ENCODE results near the gene H6PD. TPM values are rescaled to one million over a fixed set of nuclear protein-coding genes. Genes with fewer than 3 reads are reported as not detected.

H6PD gene
- total RNA-seq, 2 experiments from 2014 or later = 7.5 to 7.8 TPM

DNA sequence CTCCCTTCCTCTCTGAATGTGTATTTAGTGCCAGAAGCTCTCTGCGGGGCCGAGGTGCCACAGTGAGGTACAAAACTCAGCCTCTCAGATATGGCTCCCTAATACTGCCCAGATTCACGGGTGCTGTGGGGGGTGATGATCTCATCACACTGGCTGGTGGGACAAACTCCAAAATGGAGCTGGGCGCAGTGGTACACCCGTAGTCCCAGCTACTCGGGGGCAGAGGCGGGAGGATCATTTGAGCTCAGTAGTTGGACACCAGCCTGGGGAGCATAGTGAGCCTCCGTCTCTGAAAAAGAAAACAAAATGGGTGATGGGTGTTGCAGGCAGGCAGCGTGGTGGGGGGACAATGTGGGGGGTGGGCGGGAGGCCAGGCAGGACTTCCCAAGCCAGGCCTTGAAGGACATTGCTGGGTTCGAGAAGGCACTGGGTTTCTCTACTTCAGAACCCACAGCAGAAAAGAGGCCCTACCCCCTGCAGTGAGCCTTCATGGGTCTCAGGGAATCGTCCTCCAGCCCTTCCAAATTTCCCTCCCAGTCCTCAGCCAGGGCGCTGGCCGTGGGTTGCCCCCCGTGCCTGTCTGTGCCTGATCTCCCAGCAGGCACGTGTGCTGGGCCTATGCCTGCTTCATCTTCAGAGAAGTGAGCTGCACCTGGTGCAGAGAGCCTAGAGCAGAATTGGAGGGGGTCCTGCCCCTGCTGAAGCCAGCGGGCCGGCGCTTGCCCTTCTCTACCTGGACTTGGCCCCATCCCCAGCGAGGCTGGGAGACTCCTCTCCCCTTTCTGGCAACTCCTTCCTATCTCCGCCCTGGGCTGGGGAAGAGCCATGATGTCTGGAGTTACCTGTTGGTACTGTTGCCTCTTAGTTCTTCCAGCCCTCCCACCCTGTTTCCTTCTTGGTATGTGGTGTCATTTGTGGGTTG, 14.0 kb downstream of the H6PD start:
- Mint-ChIP-seq H3K36me3 (ENCODE audit: low read depth) (peaks cover 3% of the 10 kb centered on the region), H3K27ac (no peak overlapping the region), H3K9me3 (no peaks in the 10 kb centered on the region), H3K4me1 (ENCODE audit: low read depth) (peaks cover 10% of the 10 kb centered on the region), H3K27me3 (no peaks in the 10 kb centered on the region), H3K4me3 (no peak overlapping the region)
- DNase-seq = no peak
- ChIA-PET POLR2A (interaction anchor here (0.5 to 1.6 kb wide), 2 partner anchors 9 to 221 kb away, joined by 4 to 6 read pairs; no protein-coding TSS in a partner anchor), CTCF (interaction anchor here (0.6 to 2.1 kb wide), 5 partner anchors 9 to 183 kb away, joined by 3 to 14 read pairs (median 5); no protein-coding TSS in a partner anchor)
- intact Hi-C loops (cut with micrococcal nuclease) = no loop called here
- TF ChIP-seq, protein P1, sequence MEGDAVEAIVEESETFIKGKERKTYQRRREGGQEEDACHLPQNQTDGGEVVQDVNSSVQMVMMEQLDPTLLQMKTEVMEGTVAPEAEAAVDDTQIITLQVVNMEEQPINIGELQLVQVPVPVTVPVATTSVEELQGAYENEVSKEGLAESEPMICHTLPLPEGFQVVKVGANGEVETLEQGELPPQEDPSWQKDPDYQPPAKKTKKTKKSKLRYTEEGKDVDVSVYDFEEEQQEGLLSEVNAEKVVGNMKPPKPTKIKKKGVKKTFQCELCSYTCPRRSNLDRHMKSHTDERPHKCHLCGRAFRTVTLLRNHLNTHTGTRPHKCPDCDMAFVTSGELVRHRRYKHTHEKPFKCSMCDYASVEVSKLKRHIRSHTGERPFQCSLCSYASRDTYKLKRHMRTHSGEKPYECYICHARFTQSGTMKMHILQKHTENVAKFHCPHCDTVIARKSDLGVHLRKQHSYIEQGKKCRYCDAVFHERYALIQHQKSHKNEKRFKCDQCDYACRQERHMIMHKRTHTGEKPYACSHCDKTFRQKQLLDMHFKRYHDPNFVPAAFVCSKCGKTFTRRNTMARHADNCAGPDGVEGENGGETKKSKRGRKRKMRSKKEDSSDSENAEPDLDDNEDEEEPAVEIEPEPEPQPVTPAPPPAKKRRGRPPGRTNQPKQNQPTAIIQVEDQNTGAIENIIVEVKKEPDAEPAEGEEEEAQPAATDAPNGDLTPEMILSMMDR (IDR thresholded peaks at IDR 0.05) = no peak
- no peak for ATAC-seq

DNA sequence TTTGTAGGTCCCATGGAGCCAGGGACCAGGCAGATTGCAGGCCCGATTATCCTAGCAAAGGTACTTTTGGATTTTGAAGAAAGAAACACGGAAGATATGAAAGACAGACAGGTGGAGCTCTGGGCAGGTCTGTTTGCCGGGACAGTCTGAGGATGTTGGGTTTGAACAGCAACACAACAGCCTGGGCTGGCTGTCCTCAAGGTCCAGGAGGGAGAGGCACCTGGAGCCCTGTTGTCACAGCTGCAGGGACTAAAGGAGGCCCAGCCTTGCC, 14.6 kb downstream of the H6PD start:
- DNase-seq = no peak
- H3K9me3 Mint-ChIP-seq = no peaks in the 10 kb centered on the region
- H3K4me1 Mint-ChIP-seq (ENCODE audit: low read depth) = peaks cover 9% of the 10 kb centered on the region
- ATAC-seq = no peak
- intact Hi-C loops (cut with micrococcal nuclease) = no loop called here
- POLR2A ChIA-PET = interaction anchor here (0.5 to 1.6 kb wide), 2 partner anchors 9 to 220 kb away, joined by 4 to 6 read pairs; no protein-coding TSS in a partner anchor
- TF ChIP-seq, protein P1 (IDR thresholded peaks at IDR 0.05) = no peak
- CTCF ChIA-PET = interaction anchor here (0.7 to 2.1 kb wide), 10 partner anchors 9 to 221 kb away, joined by 3 to 14 read pairs (median 4); no protein-coding TSS in a partner anchor
- no peaks in the 10 kb centered on the region for H3K27me3 Mint-ChIP-seq
- peaks cover 3% of the 10 kb centered on the region for H3K36me3 Mint-ChIP-seq (ENCODE audit: low read depth)
- H3K4me3 Mint-ChIP-seq = no peak overlapping the region
- no peak overlapping the region for H3K27ac Mint-ChIP-seq

DNA sequence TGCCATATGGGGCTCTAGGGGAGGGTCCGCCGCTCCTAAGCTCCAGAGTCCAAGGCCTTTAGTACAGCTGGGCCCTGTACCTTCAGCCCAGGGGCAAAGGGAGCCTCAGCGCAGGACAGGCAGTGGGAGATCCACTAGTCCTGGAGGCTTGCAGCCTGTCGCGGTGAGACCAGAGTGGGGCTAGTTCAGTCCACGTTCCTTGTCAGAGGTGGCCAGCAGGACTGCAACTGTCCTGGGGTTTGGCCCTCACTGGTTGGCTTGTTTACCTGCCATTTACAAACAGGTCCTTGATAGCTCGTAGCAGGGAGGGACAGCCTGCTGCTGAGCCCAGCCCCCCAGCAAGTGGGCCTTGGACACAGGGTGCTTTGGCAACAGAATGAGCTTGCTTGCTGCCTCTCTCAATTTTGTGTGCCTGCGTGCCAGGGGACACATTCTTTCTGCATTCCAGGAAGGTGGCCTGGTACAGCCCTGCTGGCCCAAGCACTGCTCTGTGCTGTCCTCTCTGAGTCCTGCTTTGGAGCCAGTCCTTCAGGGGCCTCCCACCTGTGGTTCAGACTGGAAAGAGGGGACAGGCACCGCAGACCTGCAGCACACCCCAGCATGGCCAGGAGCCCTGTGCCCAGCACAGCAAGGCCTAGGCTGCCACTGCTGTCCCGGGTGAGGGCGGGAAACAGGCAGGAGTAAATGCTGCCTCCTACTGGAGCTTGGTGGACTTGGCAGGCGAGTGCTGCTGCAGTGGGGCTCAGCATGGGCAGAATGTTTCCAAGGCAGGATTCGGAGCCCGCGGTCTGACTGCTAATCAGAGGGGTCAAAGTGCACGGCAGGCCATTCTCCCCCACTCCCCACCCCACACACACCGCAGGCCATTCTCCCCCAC, 15.2 kb downstream of the H6PD start:
- H3K27ac Mint-ChIP-seq = no peak overlapping the region
- CTCF ChIA-PET = interaction anchor here (0.6 to 2.1 kb wide), 14 partner anchors 10 to 238 kb away, joined by 3 to 14 read pairs (median 4); partner anchors contain the start of gene H6PD
- peaks cover 3% of the 10 kb centered on the region for H3K36me3 Mint-ChIP-seq (ENCODE audit: low read depth)
- no peaks in the 10 kb centered on the region for H3K9me3 Mint-ChIP-seq
- no peak overlapping the region for H3K4me3 Mint-ChIP-seq
- peaks cover 3% of the 10 kb centered on the region for H3K4me1 Mint-ChIP-seq (ENCODE audit: low read depth)
- TF ChIP-seq, protein P1 (IDR thresholded peaks at IDR 0.05) = peak; percentile 56
- DNase-seq (peak; percentile 60), ATAC-seq (peak; percentile 85)
- intact Hi-C loops (cut with micrococcal nuclease) = no loop called here
- H3K27me3 Mint-ChIP-seq = no peaks in the 10 kb centered on the region
- POLR2A ChIA-PET = interaction anchor here (1.6 kb wide), 1 partner anchor 10 kb away, joined by 6 read pairs; no protein-coding TSS in a partner anchor

DNA sequence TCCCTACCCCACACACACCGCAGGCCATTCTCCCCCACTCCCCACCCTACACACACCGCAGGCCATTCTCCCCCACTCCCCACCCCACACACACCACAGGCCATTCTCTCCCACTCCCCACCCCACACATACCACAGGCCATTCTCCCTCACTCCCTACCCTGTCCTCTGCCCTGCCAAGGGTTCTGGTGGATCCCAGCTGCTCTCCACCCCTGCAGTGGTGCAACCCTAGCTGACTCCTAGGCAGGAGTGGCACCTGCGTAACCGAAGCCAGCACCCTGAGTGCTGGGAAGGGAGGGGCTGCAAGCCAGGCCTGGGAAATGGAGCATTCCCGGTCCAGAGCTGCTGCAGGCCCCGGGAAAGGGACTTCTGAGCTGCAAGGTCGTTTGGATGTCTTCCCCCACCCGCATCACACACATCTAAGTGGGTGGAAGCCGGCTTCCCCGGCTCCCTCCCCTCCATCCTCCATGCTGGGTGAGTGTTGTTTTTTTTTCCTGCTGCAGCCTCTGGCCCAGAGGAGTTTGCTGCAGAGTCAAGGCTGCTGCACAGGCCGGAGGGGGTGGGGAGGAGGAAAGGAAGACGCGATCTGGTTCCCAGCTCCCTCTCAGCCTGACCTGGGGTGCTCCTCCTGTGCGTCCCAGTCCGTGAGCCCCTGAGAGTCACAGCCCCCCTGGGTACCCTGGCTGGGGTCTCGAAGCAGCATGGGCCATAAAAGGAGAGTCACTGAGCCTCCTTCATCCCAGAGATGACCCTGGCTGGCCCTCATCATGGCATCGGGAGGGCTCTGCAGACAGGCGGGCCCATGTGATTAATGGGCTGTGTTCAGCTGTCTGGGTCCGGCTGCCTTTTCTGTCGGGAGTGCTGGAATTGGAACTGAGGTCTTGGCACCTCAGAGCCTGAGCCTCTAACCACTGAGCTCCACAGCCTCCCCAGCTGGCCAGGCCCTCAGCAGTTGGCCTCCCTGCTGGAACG, 16.1 kb downstream of the H6PD start:
- H3K27me3 Mint-ChIP-seq = no peaks in the 10 kb centered on the region
- no peaks in the 10 kb centered on the region for H3K9me3 Mint-ChIP-seq
- intact Hi-C loops (cut with micrococcal nuclease) = no loop called here
- ChIA-PET POLR2A (interaction anchor here (1.6 kb wide), 1 partner anchor 11 kb away, joined by 6 read pairs; no protein-coding TSS in a partner anchor), CTCF (interaction anchor here (0.6 to 2.1 kb wide), 12 partner anchors 11 to 237 kb away, joined by 3 to 14 read pairs (median 4); partner anchors contain the start of gene H6PD)
- no peak overlapping the region for H3K27ac Mint-ChIP-seq
- H3K4me3 Mint-ChIP-seq = no peak overlapping the region
- no peaks in the 10 kb centered on the region for H3K4me1 Mint-ChIP-seq (ENCODE audit: low read depth)
- DNase-seq (no peak), ATAC-seq (no peak)
- H3K36me3 Mint-ChIP-seq (ENCODE audit: low read depth) = peaks cover 3% of the 10 kb centered on the region
- TF ChIP-seq, protein P1 (IDR thresholded peaks at IDR 0.05) = no peak
